ENCODE data around the gene RNF208.

- TF ChIP-seq EZH2 (IDR thresholded peaks at IDR 0.05; ENCODE audit: low read length, missing control alignments) (no peak), CTCF (conservative IDR thresholded peaks at IDR 0.05 in 1 of 2, IDR thresholded peaks at IDR 0.05 in 1 of 2; ENCODE audit: low read depth in 1 of 2, low read length in 2 of 2) (no peak)
Measured at GRCh38 chr9:137215196-137215986, 6.6 kb downstream of the RNF208 start.

Data from fibroblast of lung (primary cell).